HG03060 (cell line): ENCODE data around the gene UBE2D2.
"Not testable (repeated sequence)": the region's sequence is repeated elsewhere in the genome, so short reads cannot be mapped to it uniquely, and the experiment has no call there.

ENCODE experiments used
- ATAC-seq: cut with Tn5 transposase; IDR thresholded peaks from one replicate; pipeline ENCODE4 v1.9.1; 2021; ENCODE audit warnings: low read depth, moderate number of reproducible peaks; ENCODE audit not compliant: unreplicated experiment

Gene UBE2D2

GRCh38 chr5:139578325-139578724 lies 17.2 kb downstream of the UBE2D2 start:
- ATAC-seq, result no peak

- not testable (repeated sequence) for ATAC-seq
Observed at GRCh38 chr5:139582181-139582580, 21.0 kb downstream of the UBE2D2 start.

GRCh38 chr5:139584137-139584536 lies 23.0 kb downstream of the UBE2D2 start:
- ATAC-seq, result no peak

- ATAC-seq, result not testable (repeated sequence)
Observed at GRCh38 chr5:139588116-139588515, 27.0 kb downstream of the UBE2D2 start.

- ATAC-seq, result no peak
Observed at GRCh38 chr5:139588962-139589361, 27.8 kb downstream of the UBE2D2 start.

- ATAC-seq, result no peak
Observed at GRCh38 chr5:139592289-139592688, 31.1 kb downstream of the UBE2D2 start.

- not testable (repeated sequence) for ATAC-seq
Observed at GRCh38 chr5:139593076-139593475, 31.9 kb downstream of the UBE2D2 start.

GRCh38 chr5:139593716-139594319 lies 32.7 kb downstream of the UBE2D2 start:
- ATAC-seq, result no peak

- ATAC-seq, result no peak
Observed at GRCh38 chr5:139597134-139597533, 36.0 kb downstream of the UBE2D2 start.

GRCh38 chr5:139598601-139598965 lies 37.4 kb downstream of the UBE2D2 start:
- ATAC-seq, result not testable (repeated sequence)

- ATAC-seq, result no peak
Observed at GRCh38 chr5:139600336-139600949, 39.3 kb downstream of the UBE2D2 start.

- no peak for ATAC-seq
Observed at GRCh38 chr5:139601429-139601828, 40.3 kb downstream of the UBE2D2 start.

GRCh38 chr5:139601948-139602347 lies 40.8 kb downstream of the UBE2D2 start:
- not testable (repeated sequence) for ATAC-seq

- ATAC-seq, result no peak
Observed at GRCh38 chr5:139605887-139606286, 44.7 kb downstream of the UBE2D2 start.

- ATAC-seq, result no peak
Observed at GRCh38 chr5:139611703-139612584, 50.8 kb downstream of the UBE2D2 start.

GRCh38 chr5:139619861-139620260 lies 58.7 kb downstream of the UBE2D2 start:
- ATAC-seq, result no peak

GRCh38 chr5:139625398-139625797 lies 64.3 kb downstream of the UBE2D2 start:
- ATAC-seq, result not testable (repeated sequence)

- no peak for ATAC-seq
Observed at GRCh38 chr5:139630855-139631254, 69.7 kb downstream of the UBE2D2 start.

- ATAC-seq, result no peak
Observed at GRCh38 chr5:139631520-139632165, 70.5 kb downstream of the UBE2D2 start.

- ATAC-seq, result no peak
Observed at GRCh38 chr5:139633295-139634027, 72.3 kb downstream of the UBE2D2 start.

- no peak for ATAC-seq
Observed at GRCh38 chr5:139634028-139634325, 72.8 kb downstream of the UBE2D2 start.
